Epithelial cell of proximal tubule (primary cell): ENCODE measurements around the gene EPAS1. TPM values are rescaled to one million over a fixed set of nuclear protein-coding genes. Genes with fewer than 3 reads are reported as not detected.
A peak's percentile ranks its signal among the peaks of the same experiment; 100 is the strongest.

ENCODE experiments used
- DNase-seq: peaks from one replicate; pipeline ENCODE4 v3.0.0-alpha.2; 2011; ENCODE audit warnings: low read depth
- H3K4me3 ChIP-seq: 2 replicates; pipeline ENCODE4 v1.5.1; 2011; ENCODE audit warnings: low read depth, mild to moderate bottlenecking, low read length
- CTCF ChIP-seq: conservative IDR thresholded peaks from 2 replicates; pipeline ENCODE4 v1.5.1; 2012; ENCODE audit warnings: low read depth, mild to moderate bottlenecking, low read length
- total RNA-seq: library from RNA; depleted of rRNA; stranded (reverse); fragments of >200 nt; gene quantifications from 2 replicates; pipeline ENCODE4 v1.2.3, GENCODE V29; 2015

Gene EPAS1
- total RNA-seq, 1 donor from 2014 or later = 33.8 TPM

GRCh38 chr2:46273225-46273863, 23.9 kb upstream of the EPAS1 start:
- no peak for TF ChIP-seq CTCF
- no peak for DNase-seq
- H3K4me3 ChIP-seq = no peak overlapping the region

GRCh38 chr2:46273919-46274318, 23.3 kb upstream of the EPAS1 start:
- H3K4me3 ChIP-seq = no peak overlapping the region
- no peak for DNase-seq
- no peak for TF ChIP-seq CTCF

- no peak overlapping the region for H3K4me3 ChIP-seq
- TF ChIP-seq CTCF = no peak
- no peak for DNase-seq
Observed at GRCh38 chr2:46274586-46274985, 22.6 kb upstream of the EPAS1 start.

- no peak overlapping the region for H3K4me3 ChIP-seq
- DNase-seq = no peak
- TF ChIP-seq CTCF = no peak
Observed at GRCh38 chr2:46275995-46276394, 21.2 kb upstream of the EPAS1 start.

- no peak for DNase-seq
- no peak overlapping the region for H3K4me3 ChIP-seq
- peak; percentile 43 for TF ChIP-seq CTCF
Observed at GRCh38 chr2:46276642-46277041, 20.6 kb upstream of the EPAS1 start.

- DNase-seq = no peak
- H3K4me3 ChIP-seq = no peak overlapping the region
- no peak for TF ChIP-seq CTCF
Observed at GRCh38 chr2:46277431-46278190, 19.6 kb upstream of the EPAS1 start.

GRCh38 chr2:46278952-46279351, 18.3 kb upstream of the EPAS1 start:
- DNase-seq = no peak
- no peak overlapping the region for H3K4me3 ChIP-seq
- no peak for TF ChIP-seq CTCF
